HG03097 (cell line): ENCODE results near the gene TGFBRAP1.
A peak's percentile ranks its signal among the peaks of the same experiment; 100 is the strongest.

Experiments
- ATAC-seq: cut with Tn5 transposase; IDR thresholded peaks from one replicate; pipeline ENCODE4 v1.9.1; 2021; ENCODE audit not compliant: unreplicated experiment, low FRiP score

Gene TGFBRAP1

GRCh38 chr2:105329561-105330495 lies at the start of gene TGFBRAP1:
Gene TGFBRAP1, minus strand, starts transcription at chr2:105329735. Its CDS starts 21,434 bp downstream, at chr2:105308301.
- ATAC-seq, result peak; percentile 75

- ATAC-seq, result no peak
Observed at GRCh38 chr2:105378921-105379383, 49.4 kb upstream of the TGFBRAP1 start.

GRCh38 chr2:105378276-105378840 lies 48.8 kb upstream of the TGFBRAP1 start:
- no peak for ATAC-seq

- no peak for ATAC-seq
Observed at GRCh38 chr2:105377871-105378270, 48.3 kb upstream of the TGFBRAP1 start.

GRCh38 chr2:105376789-105377240 lies 47.3 kb upstream of the TGFBRAP1 start:
- ATAC-seq, result no peak

GRCh38 chr2:105376010-105376409 lies 46.5 kb upstream of the TGFBRAP1 start:
- ATAC-seq, result no peak

GRCh38 chr2:105375001-105375561 lies 45.5 kb upstream of the TGFBRAP1 start:
- no peak for ATAC-seq

GRCh38 chr2:105373895-105374401 lies 44.4 kb upstream of the TGFBRAP1 start:
- peak; percentile 40 for ATAC-seq

- no peak for ATAC-seq
Observed at GRCh38 chr2:105373344-105373781, 43.8 kb upstream of the TGFBRAP1 start.

GRCh38 chr2:105371810-105372209 lies 42.3 kb upstream of the TGFBRAP1 start:
- ATAC-seq, result no peak

- no peak for ATAC-seq
Observed at GRCh38 chr2:105371156-105371555, 41.6 kb upstream of the TGFBRAP1 start.

- peak; percentile 97 for ATAC-seq
Observed at GRCh38 chr2:105369777-105370690, 40.5 kb upstream of the TGFBRAP1 start.

GRCh38 chr2:105368759-105369408 lies 39.3 kb upstream of the TGFBRAP1 start:
- no peak for ATAC-seq

- ATAC-seq, result no peak
Observed at GRCh38 chr2:105365206-105365605, 35.7 kb upstream of the TGFBRAP1 start.

- no peak for ATAC-seq
Observed at GRCh38 chr2:105364436-105365139, 35.1 kb upstream of the TGFBRAP1 start.

- no peak for ATAC-seq
Observed at GRCh38 chr2:105362862-105363591, 33.5 kb upstream of the TGFBRAP1 start.

GRCh38 chr2:105361102-105361889 lies 31.8 kb upstream of the TGFBRAP1 start:
- ATAC-seq, result no peak
